NCI-H82 (cell line): ENCODE results near the gene NID1.
"Not testable (repeated sequence)": the region's sequence is repeated elsewhere in the genome, so short reads cannot be mapped to it uniquely, and the experiment has no call there.

Experiments
- DNase-seq: peaks from one replicate; lab custom pipeline; 2025; lab: John Stamatoyannopoulos, UW

NID1 gene

GRCh38 chr1:235968831-235969230, 96.1 kb downstream of the NID1 start:
- DNase-seq = no peak

DNA sequence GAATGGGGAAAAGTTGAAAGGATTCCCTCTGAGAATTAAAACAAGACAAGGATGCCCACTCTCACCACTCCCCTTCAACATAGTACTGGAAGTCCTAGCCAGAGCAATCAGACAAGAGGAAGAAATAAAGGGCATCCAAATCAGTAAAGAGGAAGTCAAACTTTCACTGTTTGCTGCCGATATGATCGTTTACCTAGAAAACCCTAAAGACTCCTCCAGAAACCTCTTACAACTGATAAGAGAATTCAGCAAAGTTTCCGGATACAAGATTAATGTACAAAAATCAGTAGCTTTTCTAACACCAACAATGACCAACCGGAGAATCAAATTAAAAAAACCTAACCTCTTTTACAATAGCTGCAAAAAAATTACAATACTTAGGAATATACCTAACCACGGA, 98.8 kb downstream of the NID1 start:
- not testable (repeated sequence) for DNase-seq

DNA sequence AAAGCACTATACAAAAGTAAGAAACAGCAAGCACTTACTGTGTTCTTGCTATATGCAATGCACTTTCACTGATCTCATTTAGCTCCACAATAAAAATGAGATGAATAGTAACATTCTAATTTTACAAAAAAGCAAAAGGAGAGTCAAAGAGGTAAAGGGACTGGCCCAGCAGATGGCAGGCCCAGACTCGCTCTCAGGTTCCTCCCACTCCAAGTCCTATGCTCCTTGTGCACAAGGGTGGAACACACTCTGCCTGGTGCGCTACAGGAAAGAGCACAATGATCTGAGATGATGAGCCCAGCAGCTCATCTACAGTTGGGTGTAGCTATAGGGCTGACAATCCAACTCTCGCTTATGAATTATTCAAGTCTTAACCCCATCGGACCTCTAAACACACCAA, 104.1 kb downstream of the NID1 start:
- DNase-seq = no peak

DNA sequence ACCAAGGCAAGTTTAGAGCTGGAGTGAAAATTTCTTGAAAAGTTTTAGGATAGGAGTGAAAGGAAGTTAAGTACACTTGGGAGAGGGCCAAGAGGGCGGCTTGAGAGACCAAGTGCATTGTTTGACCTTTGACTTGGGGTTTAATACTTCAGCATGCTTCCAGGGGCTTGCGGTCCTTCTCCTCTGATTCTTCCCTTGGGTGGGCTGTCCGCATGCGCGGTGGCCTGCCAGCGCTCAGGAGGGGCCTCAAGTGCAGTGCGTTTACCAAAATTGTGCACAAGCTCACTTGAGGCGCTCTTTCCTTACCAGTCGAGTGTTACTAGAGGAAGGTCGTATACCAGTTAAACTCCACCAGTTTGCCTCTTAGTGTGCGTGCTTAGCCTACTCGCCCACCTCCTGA, 106.9 kb downstream of the NID1 start:
- no peak for DNase-seq

- no peak for DNase-seq
Observed at GRCh38 chr1:235955777-235956176, 109.1 kb downstream of the NID1 start.

DNA sequence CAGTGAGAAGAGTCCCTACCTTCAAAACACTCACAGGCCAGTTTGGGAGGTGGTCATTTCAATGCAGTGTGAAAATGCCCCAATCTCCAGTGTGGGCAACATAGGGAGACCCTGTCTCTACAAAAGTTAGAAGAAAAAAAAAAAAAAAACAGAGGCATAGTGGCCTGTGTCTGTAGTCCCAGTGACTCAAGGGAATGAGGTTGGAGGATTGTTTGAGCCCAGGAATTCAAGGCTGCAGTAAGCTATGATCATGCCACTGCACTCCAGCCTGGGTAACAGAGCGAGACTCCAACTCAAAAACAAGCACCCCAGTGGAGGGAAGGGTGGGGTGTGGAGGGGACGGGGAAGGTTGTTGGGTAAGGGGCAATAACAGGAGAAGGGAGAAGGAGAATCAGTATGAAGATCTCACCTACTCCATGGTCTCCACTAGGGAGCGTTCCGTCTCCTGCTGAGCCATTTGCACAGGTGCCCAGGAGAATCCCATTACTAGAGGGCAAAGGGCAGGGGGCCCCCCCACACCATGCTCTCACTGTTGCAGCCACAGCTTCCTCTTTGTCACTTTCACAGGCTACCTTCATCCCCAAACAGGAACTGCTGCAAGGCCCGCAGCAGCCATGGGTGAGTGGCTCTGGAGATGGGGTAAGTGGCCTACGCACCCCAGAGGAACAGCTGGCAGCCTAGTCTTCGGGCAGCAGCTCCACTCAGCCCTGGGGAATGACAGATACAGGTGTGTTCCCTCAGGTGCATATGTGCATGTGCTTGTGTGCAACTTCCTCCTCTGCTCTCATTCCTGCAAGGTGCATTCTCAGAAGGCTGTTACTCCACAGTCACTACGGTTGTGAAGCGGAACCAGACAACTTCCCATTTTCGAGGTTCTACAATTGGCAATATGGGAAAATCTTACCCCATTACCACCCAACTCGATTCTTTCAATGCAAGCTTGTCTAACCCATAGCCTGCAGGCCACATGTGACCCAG, 110.3 kb downstream of the NID1 start:
- no peak for DNase-seq

GRCh38 chr1:235953801-235954200, 111.1 kb downstream of the NID1 start:
- no peak for DNase-seq

GRCh38 chr1:235952950-235953615, 111.8 kb downstream of the NID1 start:
- no peak for DNase-seq

DNA sequence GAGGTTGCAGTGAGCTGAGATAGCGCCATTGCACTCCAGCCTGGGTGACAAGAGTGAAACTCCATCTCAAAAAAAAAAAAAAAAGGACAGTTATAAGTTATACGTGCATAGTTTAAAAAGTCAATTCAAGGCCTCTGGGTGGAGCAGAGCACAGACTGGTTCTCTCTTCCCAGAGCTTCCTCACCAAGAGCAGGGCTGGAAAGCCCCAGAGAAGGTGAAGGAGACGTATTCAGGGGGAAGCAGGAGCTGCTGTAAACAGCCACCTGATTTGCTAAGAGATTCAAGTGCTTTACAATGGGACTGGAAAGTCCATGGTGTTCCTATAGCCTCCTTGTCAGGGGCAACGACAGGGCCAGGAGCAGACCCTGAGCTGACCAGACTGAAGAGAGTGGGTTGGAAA, 113.2 kb downstream of the NID1 start:
- DNase-seq = no peak

DNA sequence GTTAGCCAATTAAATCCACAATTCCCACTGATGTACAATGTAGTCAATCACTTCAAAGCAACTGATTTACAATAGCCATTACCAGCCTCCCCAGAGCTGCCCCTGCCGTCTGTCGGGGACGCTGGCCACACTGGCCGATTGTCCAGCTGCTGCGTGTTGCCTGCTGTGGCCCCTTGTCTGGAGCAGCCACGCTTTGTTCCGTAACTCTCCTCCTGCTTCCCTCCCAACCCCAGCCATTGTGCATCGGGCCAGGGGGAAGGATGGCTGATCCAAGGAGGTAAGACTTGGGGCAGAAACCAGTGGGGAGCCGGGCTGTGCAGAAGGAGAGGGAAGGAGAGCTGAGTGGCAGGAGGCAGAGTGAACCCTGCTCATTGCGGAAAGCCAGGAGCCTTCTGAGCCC, 114.6 kb downstream of the NID1 start:
- no peak for DNase-seq

GRCh38 chr1:235948774-235949427, 116.0 kb downstream of the NID1 start:
- DNase-seq = no peak

DNA sequence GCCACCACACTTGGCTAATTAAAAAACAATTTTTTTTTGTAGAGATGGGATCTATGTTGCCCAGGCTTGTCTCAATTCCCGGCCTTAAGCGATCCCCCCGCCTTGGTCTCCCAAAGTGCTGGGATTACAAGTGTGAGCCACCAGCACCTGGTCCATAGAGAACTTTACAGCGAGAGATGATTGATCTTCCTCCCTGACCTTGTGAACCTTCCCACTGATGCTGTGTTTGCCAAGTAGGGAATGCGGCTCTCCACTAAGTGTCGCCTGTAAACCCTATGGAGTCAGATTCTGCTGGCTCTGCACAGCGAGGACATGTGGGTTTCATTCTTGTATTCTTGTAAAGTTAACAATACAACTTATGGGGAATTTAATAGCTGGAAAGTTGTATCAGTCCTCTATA, 116.9 kb downstream of the NID1 start:
- DNase-seq = no peak

- DNase-seq = no peak
Observed at GRCh38 chr1:235946571-235946981, 118.3 kb downstream of the NID1 start.

DNA sequence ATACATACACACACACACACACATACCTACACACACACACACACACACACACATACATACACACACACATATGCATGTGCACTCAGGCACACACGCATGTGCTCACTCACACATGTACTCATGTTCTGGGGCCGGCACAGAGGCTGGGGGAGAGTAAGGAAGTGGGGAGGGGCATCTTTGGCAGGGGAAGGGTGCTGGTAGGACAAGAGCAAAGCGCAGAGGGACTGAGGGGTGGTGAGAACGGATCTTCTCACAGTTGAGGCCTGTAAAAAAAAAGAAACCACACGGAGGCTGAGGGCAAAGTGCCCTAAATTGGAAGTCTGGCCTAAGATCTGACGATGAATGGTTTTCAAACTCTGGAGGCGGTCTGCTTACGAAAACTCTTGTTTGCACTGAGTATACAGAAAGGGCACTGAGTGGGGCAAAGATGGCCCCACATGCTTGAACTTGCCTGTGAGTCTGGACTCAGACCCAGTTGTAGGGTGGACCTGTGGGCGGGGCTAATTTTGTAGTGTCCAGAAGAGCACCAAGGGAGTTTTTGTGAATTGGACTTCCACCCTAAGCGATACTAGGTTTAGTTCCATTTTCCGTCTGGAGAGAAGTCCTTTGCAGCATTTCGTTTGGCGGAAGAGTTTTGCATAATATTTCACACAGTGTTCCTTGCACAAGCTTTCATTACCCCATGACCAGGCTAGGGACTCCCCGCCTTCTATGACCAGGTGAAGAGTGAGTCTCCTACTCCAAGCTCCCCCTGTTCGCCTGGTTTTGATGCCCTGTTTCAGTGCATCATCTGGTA, 118.9 kb downstream of the NID1 start:
- DNase-seq = no peak

DNA sequence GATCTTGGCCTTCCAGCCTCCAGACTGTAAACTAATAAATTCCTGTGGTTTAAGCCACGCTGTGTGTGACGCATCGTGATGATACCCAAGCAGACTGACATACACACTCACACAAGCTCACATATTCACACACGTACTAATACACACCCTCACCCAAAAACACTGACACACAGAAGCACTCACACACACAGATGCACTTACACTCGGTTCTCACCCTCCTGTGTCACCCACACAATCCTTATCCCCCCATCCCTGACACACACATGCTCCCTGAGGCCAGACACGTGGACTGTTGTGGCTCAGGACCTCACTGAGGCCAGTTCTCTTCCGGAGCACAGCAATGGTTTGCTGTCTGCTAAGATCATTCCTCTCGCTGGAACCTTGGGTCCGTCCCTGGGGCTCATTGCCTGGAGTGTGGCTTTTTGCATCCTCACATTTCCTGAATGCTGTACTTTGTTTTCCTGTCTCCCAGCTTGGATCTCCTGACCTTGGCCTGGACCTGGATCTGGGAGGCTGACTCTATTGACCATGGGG, 121.2 kb downstream of the NID1 start:
- no peak for DNase-seq

DNA sequence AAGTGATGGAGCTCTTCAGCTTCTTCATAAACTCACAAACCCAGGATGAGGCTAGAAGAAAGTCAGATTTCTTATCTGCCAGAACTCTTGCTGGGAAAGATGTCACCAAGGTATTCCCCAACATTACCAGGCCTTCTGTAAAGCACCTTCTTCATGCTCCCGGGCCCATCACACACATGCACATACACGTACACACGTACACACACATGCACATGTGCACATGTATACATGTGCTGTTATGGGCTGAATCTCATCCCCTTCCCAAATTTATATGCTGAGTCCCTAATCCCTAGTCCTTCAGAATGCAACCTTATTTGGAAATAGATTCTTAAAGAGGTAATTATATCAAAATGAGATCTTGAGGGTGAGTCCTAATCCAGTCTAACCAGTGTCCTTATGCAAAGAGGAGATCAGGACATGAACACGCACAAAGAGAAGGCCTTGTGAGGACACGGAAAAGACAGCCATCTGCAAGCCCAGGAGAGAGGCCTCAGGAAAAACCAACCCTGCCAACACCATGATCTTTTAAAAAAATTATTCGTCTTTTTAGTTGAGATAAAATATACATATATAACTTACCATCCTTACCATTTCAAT, 121.8 kb downstream of the NID1 start:
- DNase-seq = peak; percentile 22

DNA sequence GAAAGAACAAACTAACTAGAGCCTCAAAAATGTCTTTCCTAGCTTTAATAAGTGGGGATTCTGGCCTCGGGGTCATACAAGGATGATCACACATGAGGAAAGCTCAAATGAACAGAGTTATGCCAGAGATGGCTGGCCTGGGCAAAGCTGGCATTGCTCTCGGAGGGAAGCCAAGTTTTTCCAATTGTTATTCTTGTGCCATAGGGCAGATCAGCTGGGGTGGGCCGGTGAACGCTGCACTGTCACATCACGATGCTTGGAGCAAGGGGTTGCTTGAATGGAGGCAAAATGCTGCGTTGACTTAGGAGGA, 122.3 kb downstream of the NID1 start:
- DNase-seq = no peak

DNA sequence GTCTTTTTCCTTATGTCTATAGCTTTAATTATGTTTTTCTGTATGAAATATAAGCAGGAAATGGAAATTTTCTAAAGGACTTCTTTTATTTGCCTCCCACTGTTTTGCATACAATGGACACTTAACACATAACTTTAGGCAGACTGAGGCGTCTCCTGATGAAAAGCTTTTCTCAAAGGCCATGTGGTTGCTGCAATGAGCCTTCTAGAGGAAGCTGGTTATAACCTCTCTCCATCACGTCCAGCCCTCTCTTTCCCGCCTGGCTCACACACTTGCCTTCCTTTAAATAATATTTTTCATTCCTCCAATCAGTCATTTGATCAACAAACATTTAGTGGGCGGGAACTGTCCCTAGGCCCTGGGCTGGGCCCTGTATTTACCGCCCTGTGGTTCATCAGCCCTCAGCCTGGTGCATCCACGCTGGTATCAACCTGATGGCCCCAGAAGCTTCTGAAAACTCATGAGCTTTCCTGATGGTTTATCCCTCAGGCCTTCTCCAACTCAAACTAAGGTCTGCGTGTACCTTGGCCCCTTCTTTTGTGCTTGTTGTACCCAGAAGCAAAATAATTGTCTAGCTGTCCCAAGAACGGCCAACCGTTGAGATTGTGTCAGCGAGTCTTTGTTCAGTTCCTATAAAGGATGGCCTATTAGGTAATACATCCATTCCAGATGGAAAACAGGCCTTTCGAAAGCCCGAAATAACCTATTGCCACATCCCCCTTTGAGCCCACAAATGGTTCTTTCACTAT, 122.8 kb downstream of the NID1 start:
- no peak for DNase-seq

DNA sequence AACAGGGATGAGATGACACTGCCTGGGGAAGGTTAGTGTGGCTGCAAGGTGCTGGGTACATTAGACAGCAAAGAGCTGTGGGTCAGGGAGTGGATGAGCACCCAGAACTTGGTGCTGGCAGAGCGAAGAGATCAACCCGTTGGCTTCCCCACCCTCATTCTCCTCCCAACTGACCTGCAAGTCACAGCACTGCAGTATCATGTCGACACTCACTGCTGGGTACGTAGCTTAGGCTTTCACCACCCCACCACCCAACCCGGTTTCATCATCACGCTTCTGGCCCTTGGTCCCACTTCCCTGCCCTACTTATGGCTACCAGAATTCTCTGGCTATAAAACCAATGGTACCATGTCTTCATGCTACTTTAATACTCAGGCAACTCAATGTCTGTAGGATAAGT, 124.6 kb downstream of the NID1 start:
- no peak for DNase-seq

GRCh38 chr1:235939480-235939775, 125.5 kb downstream of the NID1 start:
- DNase-seq = no peak
